DLD1 (cell line): ENCODE results near the gene CIAO3.
"Not testable (repeated sequence)": the region's sequence is repeated elsewhere in the genome, so short reads cannot be mapped to it uniquely, and the experiment has no call there.

Experiments used
- in situ Hi-C: cut with HindIII; loops from 2 replicates; pipeline ENCODE4 v1.10.0; 2017; ENCODE audit warnings: low sequenced_read_pairs

The CIAO3 gene

GRCh38 chr16:694863-695354, 45.9 kb downstream of the CIAO3 start:
- in situ Hi-C loops, result no loop called here

- in situ Hi-C loops, result no loop called here
Measured at GRCh38 chr16:694187-694862, 46.5 kb downstream of the CIAO3 start.

- in situ Hi-C loops, result no loop called here
Measured at GRCh38 chr16:693766-694165, 47.0 kb downstream of the CIAO3 start.

- in situ Hi-C loops, result no loop called here
Measured at GRCh38 chr16:693364-693763, 47.4 kb downstream of the CIAO3 start.

GRCh38 chr16:692356-693108, 48.3 kb downstream of the CIAO3 start:
- in situ Hi-C loops, result no loop called here

- in situ Hi-C loops, result not testable (repeated sequence)
Measured at GRCh38 chr16:691242-691641, 49.6 kb downstream of the CIAO3 start.

GRCh38 chr16:689175-689897, 51.5 kb downstream of the CIAO3 start:
- in situ Hi-C loops, result no loop called here

- in situ Hi-C loops, result no loop called here
Measured at GRCh38 chr16:687499-687898, 53.3 kb downstream of the CIAO3 start.

- in situ Hi-C loops, result no loop called here
Measured at GRCh38 chr16:686459-687260, 54.1 kb downstream of the CIAO3 start.

GRCh38 chr16:685967-686366, 54.8 kb downstream of the CIAO3 start:
- in situ Hi-C loops, result no loop called here

GRCh38 chr16:684961-685696, 55.7 kb downstream of the CIAO3 start:
- in situ Hi-C loops, result no loop called here

GRCh38 chr16:684071-684794, 56.6 kb downstream of the CIAO3 start, which contains the start of gene JMJD8:
JMJD8 (minus strand) TSS chr16:684334; CDS start chr16:684319, 15 bp downstream.
- in situ Hi-C loops, result no loop called here

GRCh38 chr16:683396-684070, 57.3 kb downstream of the CIAO3 start:
- in situ Hi-C loops, result no loop called here

- in situ Hi-C loops, result no loop called here
Measured at GRCh38 chr16:682493-683395, 58.1 kb downstream of the CIAO3 start.

- in situ Hi-C loops, result no loop called here
Measured at GRCh38 chr16:681746-682427, 58.9 kb downstream of the CIAO3 start.

- in situ Hi-C loops, result no loop called here
Measured at GRCh38 chr16:680967-681745, 59.6 kb downstream of the CIAO3 start.

- in situ Hi-C loops, result no loop called here
Measured at GRCh38 chr16:680625-680945, 60.2 kb downstream of the CIAO3 start.
